GM12878 (cell line): ENCODE measurements around the gene TRIOBP.

Source experiments
- BCL11A ChIP-seq: IDR thresholded peaks from 2 replicates; pipeline ENCODE4 v1.6.1; 2011; ENCODE audit warnings: low read depth, low read length
- CHD1 ChIP-seq: IDR thresholded peaks from 2 replicates; pipeline ENCODE4 v1.6.1; 2012; ENCODE audit warnings: low read depth, low read length, improper control_type of control experiment
- CHD2 ChIP-seq: IDR thresholded peaks from 2 replicates; pipeline ENCODE4 v1.6.1; 2011; ENCODE audit warnings: low read depth, low read length, improper control_type of control experiment, borderline replicate concordance
- DPF2 ChIP-seq: fragments of 450-650 bp; IDR thresholded peaks from 2 replicates; pipeline ENCODE4 v1.6.1; 2017; ENCODE audit warnings: mild to moderate bottlenecking
- EP300 ChIP-seq, 2 experiments: fragments of 150-350 bp in 1 of 2; IDR thresholded peaks; 2 replicates each; pipeline ENCODE4 v1.6.1; 2011 to 2012; ENCODE audit warnings: low read depth in 2 of 2, low read length in 2 of 2, borderline replicate concordance in 1 of 2, improper control_type of control experiment in 1 of 2, inconsistent platforms in 1 of 2; ENCODE audit not compliant: control insufficient read depth in 1 of 2
- PML ChIP-seq: IDR thresholded peaks from 2 replicates; pipeline ENCODE4 v1.6.1; 2012; ENCODE audit warnings: low read length, inconsistent platforms
- POLR2A ChIP-seq: IDR thresholded peaks from 2 replicates; pipeline ENCODE4 v1.6.1; 2011; ENCODE audit warnings: low read depth, mild to moderate bottlenecking, low read length
- RCOR1 ChIP-seq: conservative IDR thresholded peaks from 2 replicates; pipeline ENCODE4 v1.6.1; 2012; ENCODE audit warnings: low read depth, low read length, improper control_type of control experiment
- RELA ChIP-seq: fragments of 450-650 bp; IDR thresholded peaks from 2 replicates; pipeline ENCODE4 v1.8.0; 2014; ENCODE audit warnings: borderline replicate concordance; ENCODE audit not compliant: partially characterized antibody
- SIX5 ChIP-seq: IDR thresholded peaks from 2 replicates; pipeline ENCODE4 v1.6.1; 2011; ENCODE audit warnings: mild to moderate bottlenecking, low read depth, low read length, moderate library complexity; ENCODE audit not compliant: severe bottlenecking
- YY1 ChIP-seq: IDR thresholded peaks from 2 replicates; pipeline ENCODE4 v1.6.1; 2011; ENCODE audit warnings: low read depth, mild to moderate bottlenecking, low read length
- TF ChIP-seq, protein P1 (sequence below), 3 experiments: IDR thresholded peaks in 2 of 3; conservative IDR thresholded peaks in 1 of 3; 2 replicates each; pipeline ENCODE4 v1.5.1; 2011; ENCODE audit warnings: low read depth in 3 of 3, low read length in 3 of 3, mild to moderate bottlenecking in 3 of 3, control low read depth in 2 of 3, moderate library complexity in 2 of 3, inconsistent platforms in 1 of 3, mixed read lengths in 1 of 3; ENCODE audit not compliant: control insufficient read depth in 2 of 3, insufficient read depth in 1 of 3; ENCODE audit errors: extremely low read depth in 1 of 3
- TF ChIP-seq, protein P2 (sequence below): IDR thresholded peaks from 2 replicates; pipeline ENCODE4 v1.6.1; 2011; ENCODE audit warnings: low read depth, low read length, improper control_type of control experiment, borderline replicate concordance
- TF ChIP-seq, protein P3 (sequence below): IDR thresholded peaks from 2 replicates; pipeline ENCODE4 v1.6.1; 2012; ENCODE audit warnings: low read depth, low read length, improper control_type of control experiment

DNA sequence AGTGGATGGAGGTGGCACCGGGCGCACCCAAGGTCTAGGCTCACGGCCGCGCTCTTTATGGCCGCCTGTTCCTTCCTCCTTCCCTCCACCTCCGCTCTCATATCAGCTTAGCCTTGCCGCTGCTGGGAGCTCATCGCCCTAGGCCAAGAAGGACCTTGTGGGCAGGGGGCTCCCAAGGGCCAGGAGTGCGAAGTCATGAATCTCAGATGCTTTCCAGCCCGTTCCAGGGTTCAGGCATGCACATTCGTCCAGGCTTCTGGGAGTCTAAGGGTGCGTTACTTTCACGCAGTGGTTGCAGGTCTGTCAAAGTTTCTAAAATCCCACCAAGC, 122.2 kb downstream of the TRIOBP start:
- TF ChIP-seq POLR2A (no peak), YY1 (no peak), BCL11A (no peak), CHD2 (no peak), DPF2 (no peak), SIX5 (no peak), RCOR1 (no peak), PML (no peak), CHD1 (no peak), RELA (no peak), EP300 (IDR thresholded peaks at IDR 0.05; ENCODE audit: borderline replicate concordance in 1 of 2, control insufficient read depth in 1 of 2, low read depth in 2 of 2, low read length in 2 of 2) (no peak)
- TF ChIP-seq, protein P1, sequence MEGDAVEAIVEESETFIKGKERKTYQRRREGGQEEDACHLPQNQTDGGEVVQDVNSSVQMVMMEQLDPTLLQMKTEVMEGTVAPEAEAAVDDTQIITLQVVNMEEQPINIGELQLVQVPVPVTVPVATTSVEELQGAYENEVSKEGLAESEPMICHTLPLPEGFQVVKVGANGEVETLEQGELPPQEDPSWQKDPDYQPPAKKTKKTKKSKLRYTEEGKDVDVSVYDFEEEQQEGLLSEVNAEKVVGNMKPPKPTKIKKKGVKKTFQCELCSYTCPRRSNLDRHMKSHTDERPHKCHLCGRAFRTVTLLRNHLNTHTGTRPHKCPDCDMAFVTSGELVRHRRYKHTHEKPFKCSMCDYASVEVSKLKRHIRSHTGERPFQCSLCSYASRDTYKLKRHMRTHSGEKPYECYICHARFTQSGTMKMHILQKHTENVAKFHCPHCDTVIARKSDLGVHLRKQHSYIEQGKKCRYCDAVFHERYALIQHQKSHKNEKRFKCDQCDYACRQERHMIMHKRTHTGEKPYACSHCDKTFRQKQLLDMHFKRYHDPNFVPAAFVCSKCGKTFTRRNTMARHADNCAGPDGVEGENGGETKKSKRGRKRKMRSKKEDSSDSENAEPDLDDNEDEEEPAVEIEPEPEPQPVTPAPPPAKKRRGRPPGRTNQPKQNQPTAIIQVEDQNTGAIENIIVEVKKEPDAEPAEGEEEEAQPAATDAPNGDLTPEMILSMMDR (IDR thresholded peaks at IDR 0.05 in 2 of 3, conservative IDR thresholded peaks at IDR 0.05 in 1 of 3; ENCODE audit: control insufficient read depth in 2 of 3, extremely low read depth in 1 of 3, insufficient read depth in 1 of 3, low read depth in 3 of 3, low read length in 3 of 3), result no peak
- TF ChIP-seq, protein P2, sequence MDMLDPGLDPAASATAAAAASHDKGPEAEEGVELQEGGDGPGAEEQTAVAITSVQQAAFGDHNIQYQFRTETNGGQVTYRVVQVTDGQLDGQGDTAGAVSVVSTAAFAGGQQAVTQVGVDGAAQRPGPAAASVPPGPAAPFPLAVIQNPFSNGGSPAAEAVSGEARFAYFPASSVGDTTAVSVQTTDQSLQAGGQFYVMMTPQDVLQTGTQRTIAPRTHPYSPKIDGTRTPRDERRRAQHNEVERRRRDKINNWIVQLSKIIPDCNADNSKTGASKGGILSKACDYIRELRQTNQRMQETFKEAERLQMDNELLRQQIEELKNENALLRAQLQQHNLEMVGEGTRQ, result no peak
- TF ChIP-seq, protein P3, sequence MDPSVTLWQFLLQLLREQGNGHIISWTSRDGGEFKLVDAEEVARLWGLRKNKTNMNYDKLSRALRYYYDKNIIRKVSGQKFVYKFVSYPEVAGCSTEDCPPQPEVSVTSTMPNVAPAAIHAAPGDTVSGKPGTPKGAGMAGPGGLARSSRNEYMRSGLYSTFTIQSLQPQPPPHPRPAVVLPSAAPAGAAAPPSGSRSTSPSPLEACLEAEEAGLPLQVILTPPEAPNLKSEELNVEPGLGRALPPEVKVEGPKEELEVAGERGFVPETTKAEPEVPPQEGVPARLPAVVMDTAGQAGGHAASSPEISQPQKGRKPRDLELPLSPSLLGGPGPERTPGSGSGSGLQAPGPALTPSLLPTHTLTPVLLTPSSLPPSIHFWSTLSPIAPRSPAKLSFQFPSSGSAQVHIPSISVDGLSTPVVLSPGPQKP, result no peak
